ENCODE results near the gene HS3ST3A1.

HS3ST3A1 gene

DNA sequence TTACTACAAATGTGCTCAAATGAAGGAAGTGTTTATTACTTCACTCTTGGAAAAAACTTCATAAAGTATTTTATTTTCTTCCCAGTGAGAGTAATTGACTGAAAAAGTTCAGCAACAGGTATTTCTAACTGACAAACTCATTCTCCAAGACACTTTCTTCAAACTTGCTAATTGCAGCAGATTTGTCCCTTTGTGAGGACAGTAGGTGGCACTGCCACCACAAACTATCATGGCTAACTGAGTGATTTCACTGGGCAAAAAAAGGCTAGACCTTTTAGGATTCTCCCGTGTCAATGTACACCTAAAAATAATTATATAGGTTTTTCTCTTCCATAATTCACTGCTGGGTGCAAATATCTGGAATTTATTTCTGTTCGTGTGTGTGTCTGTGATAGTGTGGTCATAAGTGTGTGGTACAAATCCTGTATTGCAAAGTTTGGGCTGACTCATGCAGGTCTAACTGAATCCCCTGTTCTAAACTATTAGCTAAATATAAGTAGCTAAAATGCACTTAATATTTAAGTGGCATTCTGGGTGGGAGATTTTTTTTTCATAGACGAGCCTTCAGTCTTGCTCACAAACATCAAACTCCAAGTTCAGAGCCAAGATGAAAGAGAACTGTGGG lies 3.9 kb downstream of the HS3ST3A1 start:
- DNase-seq, result peak; percentile 3

DNA sequence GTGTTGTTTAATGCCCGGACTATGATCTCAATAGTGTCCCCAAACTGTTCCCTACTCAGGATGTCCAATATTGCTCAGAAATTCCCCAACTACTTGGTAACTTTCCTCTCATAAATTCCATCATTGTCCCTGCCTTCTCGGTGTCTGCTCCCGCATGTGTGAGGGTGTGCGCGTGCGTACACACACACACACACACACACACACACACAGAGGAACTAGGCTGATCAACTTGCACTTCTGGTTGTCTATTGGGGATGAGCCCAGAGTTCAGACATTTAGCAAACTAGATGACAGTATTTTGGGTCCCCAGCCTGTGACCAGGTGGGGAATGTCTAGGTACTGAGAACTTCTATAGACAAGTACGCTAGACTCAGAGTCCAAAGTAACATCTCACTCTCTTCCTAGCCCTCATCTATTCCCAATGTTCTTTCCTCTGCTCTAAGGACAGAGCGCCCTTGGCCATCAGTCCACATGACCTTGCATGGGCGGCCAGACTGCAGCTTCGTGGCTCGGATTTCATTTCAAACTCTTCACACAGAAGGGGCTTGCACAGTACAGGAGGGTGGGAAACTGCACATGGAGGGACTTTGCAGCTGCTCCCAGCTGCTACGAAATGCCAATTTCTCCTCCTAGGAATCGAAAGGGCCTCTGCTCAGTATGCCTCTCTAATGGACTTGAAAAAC lies 5.3 kb downstream of the HS3ST3A1 start:
- no peak for DNase-seq

DNA sequence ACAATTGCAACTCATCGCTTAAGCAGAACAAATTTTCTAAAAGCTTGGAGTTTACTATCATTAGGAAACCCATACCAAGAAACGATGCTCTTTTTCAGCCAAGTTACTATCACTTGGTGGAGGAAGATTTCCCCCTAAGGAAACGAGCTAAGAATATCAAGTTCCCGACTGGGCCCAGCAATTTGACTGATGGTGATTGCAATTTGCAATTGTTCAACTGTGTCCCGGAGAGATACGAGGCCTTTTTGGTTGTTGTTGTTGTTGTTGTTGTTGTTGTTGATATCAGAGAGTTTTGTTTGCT lies 6.2 kb downstream of the HS3ST3A1 start:
- DNase-seq, result no peak

DNA sequence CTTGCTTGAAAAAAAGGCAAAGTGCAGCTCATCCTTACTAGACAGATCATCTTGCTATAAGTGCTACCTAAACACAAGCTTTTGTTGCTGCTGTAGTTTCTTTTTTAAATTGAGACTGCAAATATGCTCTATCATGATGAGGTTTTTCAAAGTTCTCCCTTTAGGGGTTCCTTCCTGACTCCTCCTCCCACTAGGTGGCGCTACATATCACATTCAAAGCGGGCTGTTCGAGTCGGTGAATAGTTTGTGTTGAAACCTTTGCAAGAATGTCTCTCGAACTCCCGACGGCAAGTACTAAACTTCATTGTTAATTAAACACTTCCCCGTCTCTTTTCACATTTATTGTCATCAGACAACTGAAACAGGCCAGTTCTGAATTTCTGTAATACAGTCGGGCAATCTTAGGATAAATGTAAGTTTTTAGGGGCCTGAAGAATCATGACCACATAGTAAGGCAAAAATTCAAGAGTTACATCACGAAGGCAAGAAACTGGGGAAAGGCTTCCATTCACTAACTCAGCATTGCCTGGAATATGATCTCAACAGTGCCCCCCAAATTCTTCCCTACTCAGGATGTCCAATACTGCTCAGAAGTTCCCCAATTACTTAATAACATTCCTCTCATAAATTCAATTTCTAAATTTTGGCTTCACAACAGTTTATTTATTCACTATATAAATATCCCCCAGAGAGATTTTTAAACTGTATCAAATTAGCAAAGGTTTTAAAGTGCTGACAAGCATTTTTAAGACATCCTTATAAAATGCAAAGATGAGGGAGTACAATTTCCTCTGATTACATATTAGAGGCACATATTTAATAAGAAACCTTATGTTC lies 6.7 kb downstream of the HS3ST3A1 start:
- DNase-seq, result peak; percentile 45

DNA sequence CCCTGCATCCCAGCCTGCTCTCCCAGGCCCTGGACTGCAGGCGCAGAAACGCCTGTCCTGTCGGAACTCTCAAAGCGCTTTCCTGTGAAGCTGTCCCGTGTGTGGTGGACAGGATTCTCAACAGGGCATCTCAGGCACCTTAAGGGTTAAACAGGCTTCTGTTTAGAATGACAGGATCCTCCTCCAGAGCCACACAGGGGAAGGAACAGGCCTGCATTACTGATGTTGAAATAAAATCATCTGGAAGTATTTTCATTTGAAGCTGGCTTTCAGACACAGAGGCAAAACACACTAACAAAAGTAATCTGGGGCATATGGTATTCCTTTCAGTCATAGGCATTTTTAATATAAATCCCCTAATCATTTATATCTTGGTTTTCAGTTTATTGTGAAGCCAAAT lies 7.4 kb downstream of the HS3ST3A1 start:
- DNase-seq, result no peak

DNA sequence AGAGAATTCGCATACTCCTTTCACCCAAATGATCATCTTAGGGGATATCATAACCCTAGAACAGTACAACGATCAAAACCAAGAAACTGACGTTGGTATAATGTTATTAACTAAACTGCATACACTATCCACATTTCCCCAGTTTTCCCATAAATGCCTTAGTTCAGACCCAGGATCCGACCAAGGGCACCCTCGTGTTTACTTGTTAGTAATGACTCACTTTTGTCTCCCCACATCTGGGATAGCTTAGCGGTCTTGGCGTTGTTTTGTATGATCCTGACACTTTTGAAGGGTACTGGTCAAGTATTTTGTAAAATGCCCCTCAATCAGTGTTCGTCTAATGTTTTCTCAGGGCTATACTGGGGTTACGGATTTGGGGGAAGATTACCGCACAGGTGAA lies 8.0 kb downstream of the HS3ST3A1 start:
- no peak for DNase-seq

DNA sequence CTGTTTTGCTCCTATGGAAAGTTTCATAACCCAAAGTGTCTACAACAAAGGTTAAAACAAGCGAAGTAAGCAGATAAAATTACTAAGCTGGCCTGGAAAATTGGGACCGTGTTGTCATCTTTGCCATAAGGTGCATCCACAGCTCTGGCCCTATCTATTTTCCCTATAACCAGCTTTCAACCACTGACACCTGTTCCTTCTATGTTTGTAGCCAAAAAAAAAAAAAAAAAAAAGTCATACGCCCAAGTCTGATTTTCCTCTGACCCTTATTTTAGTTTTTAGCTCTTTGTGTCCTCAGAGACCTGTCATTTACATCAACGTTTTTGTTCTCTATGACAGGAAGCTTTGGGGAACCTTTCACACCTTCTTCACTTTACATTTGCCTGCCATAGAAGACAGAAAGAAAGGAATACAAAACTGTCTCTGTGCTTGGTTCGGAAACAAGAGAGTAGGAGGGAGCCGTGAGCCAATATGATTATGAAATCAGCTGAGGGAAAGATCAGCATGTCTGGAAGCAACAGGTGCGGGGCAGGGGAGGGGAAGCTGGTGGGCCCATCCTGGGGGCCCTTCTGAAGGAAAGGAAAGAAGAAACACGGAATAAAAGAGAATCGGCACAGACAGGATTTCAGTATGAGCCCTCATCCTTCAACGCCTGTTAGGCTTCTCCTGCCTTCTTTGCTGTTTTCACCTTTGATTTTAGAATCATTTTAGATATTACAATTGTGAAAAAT lies 8.5 kb downstream of the HS3ST3A1 start:
- no peak for DNase-seq

DNA sequence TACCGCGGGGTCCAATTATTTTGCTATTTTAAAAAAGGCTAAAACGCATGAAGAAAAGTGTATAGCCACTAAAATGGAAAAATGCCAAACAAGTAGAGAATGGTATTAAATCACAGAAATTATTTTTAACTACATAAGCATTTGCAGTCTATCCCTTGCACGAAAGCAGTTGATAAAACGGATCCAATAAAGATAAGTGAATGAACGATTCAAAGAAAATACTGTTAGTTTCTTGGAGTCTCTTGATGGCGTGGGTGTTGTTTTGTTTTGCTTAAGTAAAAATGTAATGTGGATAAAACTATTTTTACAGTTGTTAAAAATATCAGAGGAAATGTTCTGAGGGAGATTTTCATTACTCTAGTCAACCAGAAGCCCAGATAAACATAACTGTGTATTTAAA lies 9.3 kb downstream of the HS3ST3A1 start:
- no peak for DNase-seq

DNA sequence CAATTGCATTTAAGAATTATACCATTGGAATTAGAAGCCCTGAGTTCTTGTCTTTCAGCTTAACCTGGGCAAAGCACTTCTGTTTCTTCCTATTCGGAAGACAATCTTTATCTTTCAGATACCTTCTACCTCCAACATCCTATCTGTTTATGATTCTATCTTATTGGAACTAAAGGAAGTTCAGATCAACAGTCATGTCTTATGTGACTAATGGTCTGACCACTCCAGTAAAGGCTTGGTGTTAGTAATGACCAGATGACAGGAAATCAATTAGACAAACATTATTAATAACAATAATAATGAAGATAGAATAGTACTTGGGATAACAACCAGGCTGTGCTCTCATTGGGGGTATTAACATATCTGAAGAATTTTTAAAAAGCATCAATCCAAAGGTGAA lies 11.3 kb downstream of the HS3ST3A1 start:
- no peak for DNase-seq

DNA sequence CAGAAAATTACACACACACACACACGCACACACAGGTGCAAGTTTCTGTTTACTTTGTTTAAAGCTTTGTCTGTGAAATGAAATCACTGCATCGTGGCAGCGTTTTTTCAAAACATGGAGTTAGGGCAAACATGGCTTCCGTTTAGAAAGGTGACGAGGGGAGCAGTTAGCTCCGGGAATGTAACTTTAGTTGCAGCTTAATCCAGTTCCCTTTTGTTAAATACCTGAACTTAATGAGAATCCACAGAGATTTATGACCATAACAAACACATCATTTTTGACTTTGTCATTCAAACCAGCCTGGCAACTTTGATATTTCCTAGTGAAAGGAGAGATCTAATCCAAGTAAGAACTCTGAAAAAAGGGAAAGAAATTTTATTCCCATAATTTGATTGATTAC lies 12.1 kb downstream of the HS3ST3A1 start:
- DNase-seq, result no peak

DNA sequence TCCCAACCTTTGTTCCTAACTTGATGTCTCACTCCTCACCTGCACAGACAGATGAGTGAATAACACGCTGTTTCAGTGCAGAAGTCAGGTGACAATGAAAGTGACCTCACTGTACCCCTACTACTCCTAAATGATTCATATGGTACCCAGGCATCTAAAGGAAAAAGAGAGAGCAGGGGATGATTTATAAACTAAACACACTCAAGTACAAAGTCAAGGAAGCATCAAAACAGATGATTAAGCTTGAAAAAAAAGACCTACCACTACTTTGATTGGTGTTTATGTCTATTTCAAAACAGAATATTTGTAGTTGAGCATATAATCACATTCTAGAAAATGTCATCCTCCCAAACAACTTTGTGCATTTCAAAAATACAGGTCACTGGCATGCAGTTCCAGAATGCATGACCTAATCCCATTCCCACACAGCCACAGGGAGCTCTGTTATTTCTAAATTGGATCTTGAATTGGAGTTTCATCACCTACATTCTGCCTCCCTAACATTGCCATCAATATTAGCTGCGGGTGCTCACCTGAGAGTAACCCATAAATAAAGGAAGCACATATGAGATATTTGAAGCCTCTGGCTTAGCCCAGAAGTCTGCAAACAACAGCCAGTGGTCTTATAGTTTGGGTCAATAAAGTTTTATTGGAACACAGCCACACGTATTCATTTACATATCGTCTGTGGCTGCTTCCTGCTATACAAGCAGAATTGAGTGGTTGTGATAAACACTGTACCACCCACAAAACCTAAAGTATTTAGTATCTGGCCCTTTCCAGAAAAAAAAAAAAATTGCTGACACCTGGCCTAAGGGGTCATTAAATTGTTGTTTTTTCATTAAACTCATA lies 14.0 kb downstream of the HS3ST3A1 start:
- no peak for DNase-seq

DNA sequence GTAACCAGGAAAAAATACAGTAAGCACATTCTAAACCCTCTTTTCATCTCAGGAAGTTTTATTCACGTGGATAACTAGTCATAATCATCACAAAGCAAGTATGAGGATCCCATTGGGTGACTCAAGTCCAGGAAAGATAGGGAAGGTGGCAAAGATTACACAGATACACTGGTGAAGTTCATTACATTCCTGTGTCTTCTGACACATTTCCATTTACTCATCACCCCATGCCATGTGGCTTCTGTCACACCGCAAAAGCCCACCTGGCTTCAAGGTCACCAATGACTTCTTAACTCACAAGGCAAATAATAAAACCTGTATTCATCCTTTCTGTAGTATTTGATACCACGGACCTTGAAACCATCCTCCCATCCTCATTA lies 17.0 kb downstream of the HS3ST3A1 start:
- no peak for DNase-seq

DNA sequence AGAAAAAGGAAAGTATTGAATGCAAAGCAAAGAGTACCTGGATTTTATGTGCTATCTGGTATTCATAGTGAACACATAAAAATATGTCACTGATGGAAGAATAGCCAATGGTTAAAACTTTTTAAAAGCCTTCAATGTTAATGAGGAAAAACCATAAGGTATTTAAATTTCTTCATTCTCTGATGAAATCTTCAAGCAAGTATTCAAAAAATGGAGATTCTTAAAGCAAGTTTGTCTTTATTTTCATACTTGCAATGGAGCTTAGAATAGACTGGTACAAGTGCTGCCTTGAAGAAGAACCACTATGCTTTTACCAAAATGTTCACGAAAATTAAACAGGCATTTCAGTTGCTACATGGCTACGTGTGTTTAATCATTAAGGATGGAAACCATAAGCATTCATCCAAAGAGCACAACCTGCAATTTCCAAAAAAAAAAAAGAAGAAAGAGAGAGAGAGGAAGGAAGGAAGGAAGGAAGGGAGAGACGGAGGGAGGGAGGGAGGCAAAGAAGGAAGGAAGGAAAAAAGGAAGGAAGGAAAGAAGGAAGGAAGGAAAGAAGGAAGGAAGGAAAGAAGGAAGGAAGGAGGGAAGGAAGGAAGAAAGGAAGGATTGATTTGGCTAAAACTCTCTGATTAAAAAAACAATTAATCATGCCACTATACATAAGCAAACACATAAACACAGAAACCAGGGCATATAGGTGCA lies 17.6 kb downstream of the HS3ST3A1 start:
- DNase-seq, result no peak

DNA sequence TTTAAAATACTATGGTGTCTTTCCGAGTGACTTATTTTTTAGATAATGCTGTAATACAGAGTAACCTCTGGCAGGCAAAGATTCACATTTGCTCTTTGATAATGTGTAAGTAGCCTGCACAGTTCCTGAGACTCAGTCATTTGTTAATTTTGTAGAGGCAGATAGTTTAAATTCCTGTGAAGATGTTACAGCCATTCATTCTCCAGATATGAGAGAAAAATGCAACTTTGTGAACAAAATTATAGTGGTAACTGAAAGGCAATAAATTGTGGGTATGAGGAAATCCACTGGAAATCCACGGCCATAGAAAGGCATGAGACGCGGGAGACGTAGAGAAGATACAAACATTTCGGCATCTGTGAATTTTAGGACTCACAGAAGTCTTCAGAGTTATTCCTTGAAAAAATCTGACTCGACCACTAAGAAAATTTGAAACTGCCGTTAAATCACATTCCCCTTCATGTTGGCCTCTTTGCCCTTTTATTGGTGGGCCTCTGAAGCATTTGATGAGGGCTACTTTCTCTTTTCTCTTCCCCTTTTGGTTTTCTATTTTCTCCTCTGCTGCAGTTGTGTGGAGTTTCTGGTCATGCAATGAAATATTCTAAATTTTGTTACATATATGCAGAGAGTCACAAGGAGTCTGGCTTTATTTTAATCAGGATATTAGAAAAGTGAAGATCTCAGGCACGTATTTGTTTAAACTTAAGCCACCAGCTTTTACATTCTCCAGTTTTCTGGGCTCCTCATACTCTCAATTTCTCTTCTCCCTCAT lies 18.8 kb downstream of the HS3ST3A1 start:
- DNase-seq, result no peak

DNA sequence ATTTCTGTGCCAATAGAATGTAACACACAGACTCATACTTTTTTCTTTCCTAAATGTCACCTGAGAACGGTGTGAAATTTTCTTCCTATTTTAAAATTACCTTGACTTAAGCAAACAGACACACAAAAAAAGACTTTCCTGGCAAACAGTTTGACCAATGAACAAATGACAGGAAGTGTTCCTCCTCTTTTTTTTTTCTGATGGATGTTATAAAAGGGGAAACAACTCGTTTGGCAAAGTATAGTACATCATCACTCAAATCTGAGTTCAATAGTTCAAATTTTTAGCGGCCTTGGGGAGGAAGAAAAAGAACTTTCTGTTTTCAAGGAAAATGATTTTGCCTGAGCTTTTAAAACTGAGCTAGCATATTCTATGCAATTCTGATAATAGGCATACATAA lies 19.8 kb downstream of the HS3ST3A1 start:
- DNase-seq, result no peak

DNA sequence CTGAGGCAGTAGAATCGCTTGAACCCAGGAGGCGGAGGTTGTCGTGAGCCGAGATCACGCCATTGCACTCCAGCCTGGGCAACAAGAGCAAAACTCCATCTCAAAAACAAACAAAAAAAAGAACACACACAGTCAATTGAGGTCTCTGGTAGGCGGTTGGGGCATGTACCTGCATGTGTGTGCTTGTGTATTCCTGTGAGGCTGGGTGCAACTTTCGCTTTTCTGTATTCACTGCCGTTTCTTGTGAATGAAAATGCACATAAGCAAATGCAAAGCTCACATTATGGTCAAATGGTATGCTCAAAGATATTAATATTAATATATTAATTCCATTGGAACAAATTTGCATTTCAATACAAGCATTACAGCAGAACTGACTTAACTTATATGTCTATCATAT lies 20.9 kb downstream of the HS3ST3A1 start:
- DNase-seq, result no peak

DNA sequence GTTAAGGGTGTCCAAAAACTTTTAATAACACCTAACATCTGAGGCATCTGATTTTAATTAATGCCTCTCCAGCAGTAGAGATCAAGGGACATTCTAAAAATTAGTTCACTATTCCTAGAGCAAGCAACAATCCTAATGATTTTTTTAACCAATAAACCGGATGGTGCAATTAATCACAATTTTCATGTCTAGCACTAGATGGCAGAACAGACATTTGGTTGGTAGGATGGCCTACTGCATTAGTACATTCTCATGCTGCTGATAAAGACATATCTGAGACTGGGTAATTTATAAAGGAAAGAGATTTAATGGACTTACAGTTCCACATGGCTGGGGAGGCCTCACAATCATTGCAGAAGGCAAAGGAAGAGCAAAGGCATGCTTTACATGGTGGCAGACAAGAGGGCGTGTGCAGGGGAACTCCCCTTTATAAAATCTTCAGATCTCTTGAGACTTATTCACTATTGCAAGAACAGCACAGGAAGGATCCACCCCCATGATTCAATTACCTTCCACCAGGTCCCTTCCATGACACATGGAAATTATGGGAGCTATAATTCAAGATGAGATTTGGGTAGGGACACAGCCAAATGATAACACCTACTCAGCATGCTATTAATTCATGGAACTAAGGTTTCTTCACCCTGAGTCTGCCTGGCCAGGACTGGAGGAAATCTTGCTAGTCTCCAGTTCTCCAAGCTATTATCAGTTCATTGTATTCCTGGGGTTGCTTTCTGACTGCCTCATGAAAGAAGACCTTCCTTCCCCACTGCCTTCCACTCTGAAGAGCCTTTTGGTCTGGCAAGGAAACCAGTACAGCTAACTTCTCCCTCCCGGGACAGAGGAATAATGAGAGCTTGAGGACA lies 24.8 kb downstream of the HS3ST3A1 start:
- DNase-seq, result no peak

DNA sequence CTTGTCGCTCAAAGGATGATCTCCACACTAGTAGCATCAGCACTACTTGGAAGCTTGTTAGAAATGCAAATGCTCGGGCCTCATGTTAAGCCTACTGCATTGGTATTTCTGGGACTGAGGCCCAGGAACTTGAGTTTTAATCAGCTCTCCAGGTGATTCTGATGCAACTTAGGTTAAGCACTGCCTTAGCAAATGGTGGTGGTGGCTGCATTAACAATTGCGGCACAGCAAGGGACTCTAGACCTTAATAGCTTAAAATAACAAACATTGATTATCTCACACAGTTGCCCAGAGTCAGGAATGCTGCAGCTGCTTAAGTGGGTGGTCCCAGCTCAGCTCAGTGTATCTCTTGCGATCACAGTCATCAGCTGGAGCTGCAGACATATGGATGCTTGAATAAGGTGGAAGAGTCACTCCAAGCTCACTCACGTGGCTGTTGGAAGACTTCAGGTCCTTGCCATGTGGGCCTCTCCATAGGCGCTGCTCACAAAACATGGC lies 25.8 kb downstream of the HS3ST3A1 start:
- no peak for DNase-seq

DNA sequence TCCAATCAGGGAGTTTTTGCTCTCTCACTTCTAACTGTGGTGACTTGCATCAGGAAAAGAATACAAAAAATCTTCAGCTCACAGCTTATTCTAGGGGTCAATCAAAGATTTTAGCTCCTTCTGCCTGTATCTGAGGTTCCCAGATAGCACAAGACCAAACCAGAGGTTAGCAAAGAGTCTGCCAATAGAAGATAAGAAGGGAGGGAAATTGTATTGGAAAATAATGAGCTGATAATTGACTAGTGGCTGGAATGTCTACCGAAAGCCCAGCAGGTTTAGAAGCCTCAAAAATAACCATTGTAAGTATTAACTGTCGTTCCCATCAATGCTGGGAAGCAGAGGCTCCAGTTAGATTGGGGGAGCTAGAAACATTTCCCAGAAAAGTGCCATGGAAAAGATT lies 26.3 kb downstream of the HS3ST3A1 start:
- DNase-seq, result no peak

DNA sequence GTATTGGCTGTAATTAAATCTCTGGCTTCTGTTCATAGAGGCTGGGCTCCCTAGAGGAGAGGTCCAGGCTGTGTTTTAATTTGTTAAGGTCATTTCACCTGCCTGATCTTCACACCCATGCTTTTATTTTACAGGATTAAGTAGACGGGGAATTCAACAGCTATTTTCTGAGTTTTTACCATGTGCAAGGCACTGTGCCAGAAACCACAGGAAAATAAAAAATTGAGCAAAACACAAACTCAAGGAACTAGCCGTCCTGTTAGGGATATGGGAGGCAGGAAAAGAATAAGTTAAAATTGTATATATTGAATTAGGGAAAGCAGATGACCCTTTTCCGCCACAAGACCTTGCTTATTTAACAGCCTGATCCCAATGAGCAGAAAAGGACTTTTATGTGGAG lies 29.1 kb downstream of the HS3ST3A1 start:
- DNase-seq, result no peak

All from NCI-H146 (cell line).